Adrenal gland (tissue), 12 donors: ENCODE measurements around the gene SEMA5A. TPM values are rescaled to one million over a fixed set of nuclear protein-coding genes. Genes with fewer than 3 reads are reported as not detected.

Experiments
- DNase-seq, 7 donors: peaks; one replicate each; pipeline ENCODE4 v3.0.0-alpha.2; 2019 to 2020
- H3K27ac ChIP-seq, 5 donors: fragments of 200-600 bp; sonication (generic) in 4 of 5; 1 replicate in 3 of 5; 2 replicates in 2 of 5; pipeline versions ENCODE4 v1.5.1 to v1.8.0; 2016 to 2020; ENCODE audit warnings: mild to moderate bottlenecking in 1 of 5
- H3K27me3 ChIP-seq: fragments of 200-600 bp; 2 replicates; pipeline ENCODE4 v1.8.0; 2021
- H3K36me3 ChIP-seq, 2 donors: fragments of 200-600 bp; replicated peaks in 1 of 2; 1 replicate in 1 of 2; 2 replicates in 1 of 2; pipeline versions ENCODE4 v1.5.1 to v1.8.0; 2018 to 2022
- H3K4me1 ChIP-seq, 2 donors: fragments of 200-600 bp; replicated peaks in 1 of 2; 1 replicate in 1 of 2; 2 replicates in 1 of 2; pipeline versions ENCODE4 v1.5.1 to v1.8.0; 2018 to 2021
- H3K4me3 ChIP-seq, 4 donors: fragments of 200-600 bp; sonication (generic) in 3 of 4; one replicate each; pipeline ENCODE4 v1.5.1; 2016 to 2018
- H3K9me3 ChIP-seq, 3 donors: fragments of 200-600 bp; sonication (generic) in 1 of 3; replicated peaks in 1 of 3; 1 replicate in 2 of 3; 2 replicates in 1 of 3; pipeline versions ENCODE4 v1.5.1 to v1.8.0; 2016 to 2021
- CTCF ChIP-seq, 6 experiments: fragments of 450-650 bp in 4 of 6; fragments of 200-600 bp in 2 of 6; sonication (generic) in 1 of 6; IDR thresholded peaks; 1 replicate in 5 of 6; 2 replicates in 1 of 6; pipeline versions ENCODE4 v1.5.1 to v1.8.0; 2016 to 2021; ENCODE audit warnings: antibody characterized with exemption in 6 of 6, mild to moderate bottlenecking in 2 of 6, moderate library complexity in 1 of 6
- POLR2A ChIP-seq, 2 donors: fragments of 450-650 bp; IDR thresholded peaks; one replicate each; pipeline ENCODE4 v1.6.1; 2017; ENCODE audit warnings: antibody characterized with exemption in 2 of 2, mild to moderate bottlenecking in 2 of 2, moderate library complexity in 1 of 2
- WGBS, 4 donors: extraction: QIAGEN DNeasy Blood & Tissue Kit in 2 of 4; methylation state at CpG; one replicate each; pipeline versions ENCODE4 v1.1.5 to v1.1.7; 2013 to 2017; 5-methylcytosine and 5-hydroxymethylcytosine counted together
- intact Hi-C, 2 donors: fragments of 100-400 bp; cut with DNase I; formaldehyde crosslinking; loops; one replicate each; pipeline versions ENCODE4 v1.14.1 to v1.15.0; 2022 to 2023
- polyA plus RNA-seq, 3 donors: library from polyadenylated mRNA; stranded (reverse); fragments of 200-250 nt in 2 of 3; fragments of 350-450 nt in 1 of 3; fragmentation: Illumina TruSeq in 1 of 3; extraction: RNeasy Lipid Tissue Mini Kit (QIAGEN cat#74804) in 1 of 3; gene quantifications; one replicate each; pipeline ENCODE4 v1.2.3, GENCODE V29; 2013 to 2014
- total RNA-seq, 9 donors: library from RNA; depleted of rRNA in 4 of 9; stranded (reverse); fragments of >200 nt in 4 of 9; fragments of 120-200 nt in 1 of 9; fragmentation: NEBNext Ultra II Directional in 1 of 9; extraction: Animal tissue kit (Norgen Biotek cat#: 25700) in 1 of 9; gene quantifications; one replicate each; pipeline versions ENCODE4 v1.1.0 to v1.2.4, GENCODE V29; 2013 to 2023
- donor health status: healthy with polysubstance abuse.
- donor health status: Bipolar disorder and iron deficiency.
- donor health status: DM: yes; HTN: yes; CAD: no.
- donor health status: DM: no; HTN: no; CAD: no.
- donor health status: DM: no; HTN: no; CAD: no.
- donor health status: DM: yes; HTN: yes; CAD: no.

SEMA5A gene
- total and polyA plus RNA-seq, 12 donors: 0.40 to 6.0 (median 2.6) TPM

GRCh38 chr5:9058666-9059065, 487.2 kb downstream of the SEMA5A start:
- TF ChIP-seq POLR2A (IDR thresholded peaks at IDR 0.05) (no peak), CTCF (IDR thresholded peaks at IDR 0.05) (no peak)
- no peaks in the 10 kb centered on the region for H3K27me3 ChIP-seq
- intact Hi-C loops: no loop called here
- H3K36me3 ChIP-seq: no peaks in the 10 kb centered on the region
- H3K9me3 ChIP-seq: no peaks in the 10 kb centered on the region
- no peak for DNase-seq
- H3K4me3 ChIP-seq: no peak overlapping the region
- no peak overlapping the region for H3K27ac ChIP-seq
- no peaks in the 10 kb centered on the region for H3K4me1 ChIP-seq
- 50 to 67% (median 63%) methylated on average over 1 of the region's 1 CpG for WGBS, 4 donors

- Histone ChIP-seq H3K4me3 (no peak overlapping the region), H3K27ac (no peak overlapping the region), H3K27me3 (no peaks in the 10 kb centered on the region), H3K4me1 (no peaks in the 10 kb centered on the region), H3K36me3 (no peaks in the 10 kb centered on the region), H3K9me3 (no peaks in the 10 kb centered on the region)
- TF ChIP-seq POLR2A (IDR thresholded peaks at IDR 0.05) (no peak), CTCF (IDR thresholded peaks at IDR 0.05) (no peak)
- intact Hi-C loops: no loop called here
- DNase-seq: no peak
Observed at GRCh38 chr5:9058161-9058560, 487.7 kb downstream of the SEMA5A start.

GRCh38 chr5:9057406-9058000, 488.4 kb downstream of the SEMA5A start:
- intact Hi-C loops: no loop called here

GRCh38 chr5:9056046-9056445, 489.8 kb downstream of the SEMA5A start:
- WGBS, 4 donors: 72 to 89% (median 85%) methylated on average over 4 of the region's 4 CpGs
- Histone ChIP-seq H3K4me3 (no peak overlapping the region), H3K4me1 (no peaks in the 10 kb centered on the region), H3K9me3 (no peaks in the 10 kb centered on the region), H3K27ac (no peak overlapping the region), H3K36me3 (no peaks in the 10 kb centered on the region), H3K27me3 (no peaks in the 10 kb centered on the region)
- no peak for DNase-seq
- intact Hi-C loops: no loop called here
- TF ChIP-seq CTCF (IDR thresholded peaks at IDR 0.05) (no peak), POLR2A (IDR thresholded peaks at IDR 0.05) (no peak)

More at GRCh38 chr5:9057406-9058000, 488.4 kb downstream of the SEMA5A start:
- H3K4me1 ChIP-seq: no peaks in the 10 kb centered on the region
- no peaks in the 10 kb centered on the region for H3K36me3 ChIP-seq
- no peaks in the 10 kb centered on the region for H3K9me3 ChIP-seq
- H3K4me3 ChIP-seq: no peak overlapping the region
- 68 to 86% (median 80%) methylated on average over 3 of the region's 3 CpGs for WGBS, 4 donors
- TF ChIP-seq POLR2A (IDR thresholded peaks at IDR 0.05): no peak
- TF ChIP-seq CTCF (IDR thresholded peaks at IDR 0.05): no peak
- no peaks in the 10 kb centered on the region for H3K27me3 ChIP-seq
- H3K27ac ChIP-seq: no peak overlapping the region
- no peak for DNase-seq
